Measurements from ENCODE around the gene FRMD4A.

- no peak for TF ChIP-seq FOXM1 (IDR thresholded peaks at IDR 0.05; ENCODE audit: borderline replicate concordance, low read depth)
- TF ChIP-seq CEBPB (IDR thresholded peaks at IDR 0.05): no peak
- TF ChIP-seq EP300 (IDR thresholded peaks at IDR 0.05; ENCODE audit: borderline replicate concordance): no peak
- no peak for TF ChIP-seq USF1 (IDR thresholded peaks at IDR 0.05)
- TF ChIP-seq YY1 (IDR thresholded peaks at IDR 0.05; ENCODE audit: low read depth): no peak
- no peak for TF ChIP-seq TEAD4 (IDR thresholded peaks at IDR 0.05)
- no peak for TF ChIP-seq RAD21 (IDR thresholded peaks at IDR 0.05; ENCODE audit: low read depth)
- TF ChIP-seq EGR1 (IDR thresholded peaks at IDR 0.05): no peak
These were observed 646.4 kb downstream of the FRMD4A start for GRCh38 chr10:13684252-13684791.

Measured in Ishikawa (cell line).